ENCODE measurements around the gene ECSCR.

Gene ECSCR

DNA sequence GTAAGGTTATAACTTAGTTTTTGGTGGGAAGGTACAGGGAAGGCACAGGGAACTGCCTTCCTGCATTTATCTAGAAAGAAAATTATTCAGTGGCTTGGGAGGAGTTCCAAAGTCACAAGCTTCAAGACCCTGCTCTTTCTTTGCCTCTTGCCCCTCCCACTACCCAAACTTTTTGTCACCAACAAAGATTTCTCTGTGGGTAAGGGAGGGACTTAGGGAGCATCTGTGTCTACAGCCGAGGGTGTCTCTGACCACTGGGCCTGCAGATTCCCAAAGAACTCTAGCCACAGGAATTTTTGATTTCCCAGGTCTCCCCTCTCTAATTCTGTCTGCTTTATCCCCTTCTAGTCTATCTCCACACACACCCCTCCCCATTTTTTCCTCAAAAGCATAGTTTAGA, 2.1 kb downstream of the ECSCR start:
- Histone ChIP-seq H3K36me3 (ENCODE audit: insufficient read depth, low read length) (no peaks in the 10 kb centered on the region), H3K9ac (ENCODE audit: low read depth, low read length) (no peak overlapping the region), H3K9me3 (ENCODE audit: control insufficient read depth, insufficient read depth, low read length) (no peaks in the 10 kb centered on the region), H3K4me1 (ENCODE audit: insufficient read depth, low read length) (peaks cover 40% of the 10 kb centered on the region)

GRCh38 chr5:139459451-139459934, 3.0 kb downstream of the ECSCR start:
- Histone ChIP-seq H3K9me3 (ENCODE audit: control insufficient read depth, insufficient read depth, low read length) (no peaks in the 10 kb centered on the region), H3K4me1 (ENCODE audit: insufficient read depth, low read length) (peaks cover 40% of the 10 kb centered on the region), H3K36me3 (ENCODE audit: insufficient read depth, low read length) (no peaks in the 10 kb centered on the region), H3K9ac (ENCODE audit: low read depth, low read length) (no peak overlapping the region)

DNA sequence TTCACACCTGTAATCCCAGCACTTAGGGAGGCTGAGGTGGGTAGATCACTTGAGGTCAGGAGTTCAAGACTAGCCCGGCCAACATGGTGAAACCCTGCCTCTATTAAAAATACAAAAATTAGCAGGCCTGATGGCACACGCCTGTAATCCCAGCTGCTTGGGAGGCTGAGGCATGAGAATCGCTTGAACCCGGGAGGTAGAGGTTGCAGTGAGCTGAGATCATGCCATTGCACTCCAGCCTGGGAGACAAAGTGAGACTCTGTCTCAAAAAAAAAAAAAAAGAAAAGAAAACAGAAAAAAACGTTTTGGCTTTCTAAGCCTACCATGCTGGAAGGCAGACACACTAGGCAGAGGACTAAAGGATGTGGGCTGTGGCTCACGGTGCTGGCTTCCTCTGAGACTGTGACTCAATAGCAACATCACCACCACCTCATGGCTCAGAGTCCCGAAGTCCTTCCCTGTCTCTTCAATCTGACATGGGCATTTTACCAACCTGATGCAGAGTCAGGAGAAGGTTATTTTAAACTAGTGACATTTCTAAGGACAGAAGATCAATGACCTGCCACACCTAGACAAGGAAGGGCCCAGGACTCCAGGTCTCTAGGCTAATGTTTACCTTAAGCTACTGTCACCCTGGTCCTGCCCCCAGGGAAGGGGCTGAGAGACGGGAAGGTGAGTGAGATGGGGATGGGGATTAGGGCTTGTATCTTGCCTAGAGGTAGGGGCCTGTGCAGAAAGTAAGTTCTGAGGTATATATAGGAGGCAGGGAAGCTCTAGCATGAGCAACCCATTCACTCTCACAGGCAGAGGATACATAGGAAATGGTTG, 3.7 kb downstream of the ECSCR start:
- Histone ChIP-seq H3K4me1 (ENCODE audit: insufficient read depth, low read length) (peaks cover 40% of the 10 kb centered on the region), H3K9me3 (ENCODE audit: control insufficient read depth, insufficient read depth, low read length) (no peaks in the 10 kb centered on the region), H3K36me3 (ENCODE audit: insufficient read depth, low read length) (no peaks in the 10 kb centered on the region), H3K9ac (ENCODE audit: low read depth, low read length) (no peak overlapping the region)

DNA sequence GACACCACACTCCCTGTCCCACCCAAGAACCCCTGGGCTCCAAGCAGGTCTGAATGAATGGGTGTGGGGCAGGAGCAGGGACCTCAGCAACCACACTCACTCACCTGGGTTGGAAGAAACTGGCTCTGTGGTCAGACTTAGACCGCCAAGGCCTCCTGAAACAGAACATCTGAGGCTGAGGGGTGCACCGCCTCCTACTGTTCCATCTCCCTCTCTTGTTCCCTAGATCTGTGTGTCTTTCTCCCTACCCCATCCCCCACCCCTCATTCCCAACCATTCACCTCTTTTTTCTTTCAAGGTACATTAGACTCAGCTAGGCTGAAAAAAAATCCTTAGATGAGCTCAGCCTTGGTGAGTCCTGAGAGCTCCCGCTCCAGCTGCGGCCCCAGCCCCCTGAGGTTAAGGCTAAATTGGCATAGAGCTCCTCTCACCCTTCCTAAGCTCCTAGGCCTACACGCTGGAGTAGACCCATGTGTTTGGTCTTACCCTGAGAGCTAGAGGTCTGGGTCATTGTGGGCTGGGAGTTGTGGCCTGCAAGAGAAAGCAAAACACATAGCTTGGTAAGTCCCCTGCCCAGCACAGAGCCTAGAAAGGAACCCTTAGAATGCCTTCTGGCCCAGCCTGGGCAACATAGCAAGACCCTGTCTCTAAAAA, 4.8 kb downstream of the ECSCR start:
- Histone ChIP-seq H3K36me3 (ENCODE audit: insufficient read depth, low read length) (no peaks in the 10 kb centered on the region), H3K4me1 (ENCODE audit: insufficient read depth, low read length) (peaks cover 37% of the 10 kb centered on the region), H3K9ac (ENCODE audit: low read depth, low read length) (no peak overlapping the region), H3K9me3 (ENCODE audit: control insufficient read depth, insufficient read depth, low read length) (no peaks in the 10 kb centered on the region)

- Histone ChIP-seq H3K4me1 (ENCODE audit: insufficient read depth, low read length) (peaks cover 31% of the 10 kb centered on the region), H3K9ac (ENCODE audit: low read depth, low read length) (no peak overlapping the region), H3K36me3 (ENCODE audit: insufficient read depth, low read length) (no peaks in the 10 kb centered on the region), H3K9me3 (ENCODE audit: control insufficient read depth, insufficient read depth, low read length) (no peaks in the 10 kb centered on the region)
These were observed 5.3 kb downstream of the ECSCR start for GRCh38 chr5:139457241-139457640.

DNA sequence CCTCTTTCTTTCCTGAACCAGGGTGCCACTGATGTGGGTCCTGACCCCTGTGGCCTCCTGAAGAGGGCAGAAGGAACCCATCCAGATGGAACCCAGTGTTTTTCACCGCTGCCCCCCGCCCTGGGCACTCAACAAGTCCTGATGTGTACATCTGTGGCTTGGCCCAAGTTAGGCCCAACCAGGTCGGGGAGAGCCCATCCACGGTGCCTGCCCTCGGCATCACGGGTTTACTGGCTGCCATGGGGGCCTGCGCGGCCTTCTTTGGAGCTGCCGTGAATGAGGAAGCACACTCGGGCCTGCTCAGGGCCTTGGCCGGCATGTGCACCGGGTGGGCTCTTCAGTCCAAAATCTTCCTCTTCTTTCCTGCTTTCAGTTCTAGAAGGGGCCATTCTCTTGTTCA, 5.8 kb downstream of the ECSCR start:
- Histone ChIP-seq H3K4me1 (ENCODE audit: insufficient read depth, low read length) (peaks cover 27% of the 10 kb centered on the region), H3K9ac (ENCODE audit: low read depth, low read length) (no peak overlapping the region), H3K9me3 (ENCODE audit: control insufficient read depth, insufficient read depth, low read length) (no peaks in the 10 kb centered on the region)

DNA sequence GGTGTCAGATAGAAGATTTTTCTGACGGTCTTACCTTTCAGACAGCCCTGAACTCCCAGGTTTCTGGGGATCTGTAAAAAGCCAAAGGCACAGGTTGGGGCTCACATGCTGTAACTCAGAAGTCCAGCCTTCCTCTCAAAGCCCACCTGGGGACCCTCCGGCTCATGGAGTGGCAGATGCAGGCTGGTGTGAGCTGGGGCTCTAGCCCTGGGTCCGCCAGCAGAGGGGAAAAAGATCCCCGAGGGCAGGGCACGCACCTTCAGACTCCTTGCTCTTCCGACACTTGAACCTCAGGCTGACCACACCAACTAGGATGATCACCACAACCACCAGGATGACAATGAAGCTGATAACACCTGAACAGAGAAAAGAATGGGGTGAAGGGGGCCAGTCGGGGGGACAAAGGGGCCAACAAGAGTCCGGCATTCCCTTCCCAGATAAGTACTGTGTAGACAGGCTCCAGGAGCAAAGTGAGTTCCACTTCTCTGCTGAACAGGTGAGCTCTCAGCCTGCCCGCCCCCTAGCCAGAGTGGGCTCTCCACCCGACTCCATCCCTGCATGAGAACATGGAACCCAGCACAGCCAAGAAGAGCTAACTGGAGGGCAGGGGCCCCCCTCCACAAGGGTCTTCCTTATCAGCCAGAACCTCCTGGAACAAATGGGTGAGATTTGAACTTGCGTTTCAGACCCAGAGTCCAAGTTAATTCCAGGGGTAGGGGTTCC, 7.8 kb downstream of the ECSCR start:
- no peaks in the 10 kb centered on the region for H3K9me3 ChIP-seq (ENCODE audit: control insufficient read depth, insufficient read depth, low read length)
- H3K4me1 ChIP-seq (ENCODE audit: insufficient read depth, low read length) = peaks cover 9% of the 10 kb centered on the region
- H3K36me3 ChIP-seq (ENCODE audit: insufficient read depth, low read length) = no peaks in the 10 kb centered on the region
- no peak overlapping the region for H3K9ac ChIP-seq (ENCODE audit: low read depth, low read length)

More for the DNA sequence above, 5.8 kb downstream of the ECSCR start:
- H3K36me3 ChIP-seq (ENCODE audit: insufficient read depth, low read length) = no peaks in the 10 kb centered on the region

DNA sequence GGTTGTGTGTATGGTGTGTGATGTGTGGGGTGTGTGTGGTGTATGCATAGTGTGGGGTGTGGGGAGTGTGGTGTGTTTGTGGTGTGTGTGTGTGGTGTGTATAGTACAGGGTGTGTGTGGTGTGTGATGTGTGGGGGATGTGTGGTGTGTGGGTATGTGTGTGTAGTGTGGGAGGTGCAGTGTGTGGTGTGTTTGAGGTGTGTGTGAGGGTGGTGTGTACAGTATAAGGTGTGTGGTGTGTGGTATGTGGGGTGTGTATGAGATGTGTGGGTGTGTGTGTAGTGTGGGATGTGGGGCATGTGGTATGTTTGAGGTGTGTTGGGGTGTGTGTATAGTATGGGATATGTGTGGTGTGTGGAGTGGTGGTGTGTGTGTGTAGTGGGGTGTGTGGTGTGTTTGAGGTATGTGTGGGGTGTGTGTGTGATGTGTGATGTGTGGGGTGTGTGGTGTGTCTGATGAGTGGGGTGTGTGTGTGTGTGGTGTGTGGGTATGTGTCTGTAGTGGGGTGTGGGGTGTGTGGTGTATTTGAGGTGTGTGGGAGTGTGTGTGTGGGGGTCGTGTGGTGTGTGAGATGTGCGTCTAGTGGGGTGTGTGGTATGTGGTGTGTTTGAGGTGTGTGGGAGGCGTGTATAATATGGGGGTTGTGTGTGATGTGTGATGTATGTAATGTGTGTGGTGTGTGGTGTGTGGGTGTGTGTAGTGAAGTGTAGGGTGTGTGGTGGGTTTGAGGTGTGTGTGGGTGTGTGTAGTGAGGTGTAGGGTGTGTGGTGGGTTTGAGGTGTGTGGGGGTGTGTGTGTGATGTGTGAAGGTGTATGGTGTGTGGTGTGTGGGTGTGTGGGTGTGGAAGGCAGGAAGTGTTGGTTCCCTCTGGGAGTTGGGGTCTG, 8.6 kb downstream of the ECSCR start:
- Histone ChIP-seq H3K9me3 (ENCODE audit: control insufficient read depth, insufficient read depth, low read length) (no peaks in the 10 kb centered on the region), H3K4me1 (ENCODE audit: insufficient read depth, low read length) (peaks cover 1% of the 10 kb centered on the region; the same call in 1 of the 2 replicates), H3K9ac (ENCODE audit: low read depth, low read length) (no peak overlapping the region), H3K36me3 (ENCODE audit: insufficient read depth, low read length) (no peaks in the 10 kb centered on the region)

DNA sequence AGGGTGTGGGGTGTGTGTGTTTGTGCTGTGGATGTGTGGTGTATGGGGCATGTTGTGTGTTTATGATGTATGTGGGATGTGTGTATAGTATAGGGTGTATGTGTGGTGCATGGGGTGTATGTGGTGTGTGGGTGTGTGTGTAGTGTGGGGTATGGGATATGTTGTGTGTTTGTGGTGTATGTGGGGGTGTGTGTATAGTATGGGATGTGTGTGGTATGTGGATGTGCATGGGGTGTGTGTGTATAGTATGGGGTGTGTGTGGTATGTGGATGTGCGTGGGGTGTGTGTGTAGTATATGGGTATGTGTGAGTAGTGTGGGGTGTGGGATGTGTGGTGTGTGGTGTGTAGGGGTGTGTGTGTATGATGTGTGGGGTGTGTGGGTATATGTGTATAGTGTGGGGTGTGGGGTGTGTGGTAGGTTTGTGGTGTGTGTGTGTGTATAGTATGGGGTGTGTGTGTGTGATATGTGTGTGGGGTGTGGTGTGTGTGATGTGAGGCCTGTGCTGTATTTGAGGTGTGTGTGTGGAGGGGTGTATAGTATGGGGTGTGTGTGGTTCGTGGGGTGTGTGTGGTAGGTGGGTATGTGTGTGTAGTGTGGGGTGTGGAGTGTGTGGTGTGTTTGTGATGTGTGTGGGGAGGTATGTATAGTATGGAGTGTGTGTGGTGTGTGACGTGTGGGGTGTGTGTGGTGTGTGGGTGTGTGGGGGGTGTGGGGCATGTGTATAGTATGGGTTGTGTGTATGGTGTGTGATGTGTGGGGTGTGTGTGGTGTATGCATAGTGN, 10.5 kb downstream of the ECSCR start:
- H3K9me3 ChIP-seq (ENCODE audit: control insufficient read depth, insufficient read depth, low read length) = no peaks in the 10 kb centered on the region
- H3K36me3 ChIP-seq (ENCODE audit: insufficient read depth, low read length) = no peaks in the 10 kb centered on the region
- H3K9ac ChIP-seq (ENCODE audit: low read depth, low read length) = no peak overlapping the region
- H3K4me1 ChIP-seq (ENCODE audit: insufficient read depth, low read length) = no peaks in the 10 kb centered on the region

DNA sequence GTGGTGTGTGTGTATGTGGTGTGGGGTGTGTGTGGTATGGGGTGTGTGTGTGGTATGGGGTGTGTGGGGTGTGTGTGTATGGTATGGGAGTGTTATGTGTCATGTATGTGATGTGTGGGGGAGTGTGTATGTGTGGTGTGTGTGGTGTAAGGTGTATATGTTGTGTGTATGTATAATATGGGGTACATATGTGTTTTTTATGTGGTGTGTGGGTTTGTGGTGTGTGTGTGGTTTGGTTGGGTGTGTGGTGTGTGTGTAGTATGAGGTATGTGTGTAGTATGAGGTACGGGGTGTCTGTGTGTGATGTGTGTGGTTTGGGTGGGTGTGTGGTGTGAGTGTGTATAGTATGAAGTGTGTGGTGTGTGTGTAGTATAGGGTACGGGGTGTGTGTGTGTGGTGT, 11.4 kb downstream of the ECSCR start:
- H3K36me3 ChIP-seq (ENCODE audit: insufficient read depth, low read length) = no peaks in the 10 kb centered on the region
- H3K9me3 ChIP-seq (ENCODE audit: control insufficient read depth, insufficient read depth, low read length) = no peaks in the 10 kb centered on the region
- no peak overlapping the region for H3K9ac ChIP-seq (ENCODE audit: low read depth, low read length)
- H3K4me1 ChIP-seq (ENCODE audit: insufficient read depth, low read length) = no peaks in the 10 kb centered on the region

- no peak overlapping the region for H3K9ac ChIP-seq (ENCODE audit: low read depth, low read length)
These were observed 15.4 kb downstream of the ECSCR start for GRCh38 chr5:139446956-139447779.

DNA sequence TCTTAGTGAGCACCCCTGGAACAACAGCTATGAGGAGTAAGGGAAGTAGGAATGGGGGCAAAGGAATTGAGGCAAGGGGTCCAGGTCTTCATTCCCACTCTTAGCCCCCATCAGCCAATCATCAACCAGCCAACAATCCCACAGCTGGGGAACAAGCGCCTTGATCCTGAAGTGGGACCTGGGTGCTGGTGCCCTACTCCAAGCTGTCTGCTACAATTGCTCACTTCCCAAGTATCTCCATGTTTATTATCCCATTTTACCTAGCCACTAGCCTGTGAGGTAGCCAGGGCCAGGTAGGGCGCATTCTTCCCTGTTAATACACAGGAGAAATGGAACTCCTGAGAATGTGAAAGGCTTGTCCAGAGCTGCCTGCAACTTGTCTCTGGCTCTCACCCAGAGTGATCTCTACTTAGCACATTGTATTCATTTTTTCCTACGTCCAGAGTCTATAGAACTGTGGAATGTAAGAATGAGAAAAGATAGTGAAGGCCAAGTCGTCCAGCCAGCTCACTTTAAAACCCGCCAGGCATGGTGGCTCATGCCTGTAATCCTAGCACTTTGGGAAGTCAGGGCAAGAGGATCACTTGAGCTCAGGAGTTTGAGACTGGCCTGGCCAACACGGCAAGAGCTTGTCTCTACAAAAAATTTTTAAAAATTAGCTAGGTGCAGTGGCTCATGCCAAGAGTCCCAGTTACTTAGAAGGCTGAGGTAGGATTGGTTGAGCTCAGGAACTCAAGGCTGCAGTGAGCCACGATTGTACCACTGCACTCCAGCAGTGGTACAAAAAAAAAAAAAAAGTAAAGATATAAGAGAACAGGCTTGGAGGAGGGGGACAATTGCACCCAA, 17.0 kb downstream of the ECSCR start:
- Histone ChIP-seq H3K9ac (ENCODE audit: low read depth, low read length) (no peak overlapping the region), H3K36me3 (ENCODE audit: insufficient read depth, low read length) (no peaks in the 10 kb centered on the region), H3K9me3 (ENCODE audit: control insufficient read depth, insufficient read depth, low read length) (no peaks in the 10 kb centered on the region), H3K4me1 (ENCODE audit: insufficient read depth, low read length) (0 out of 2 replicates have a peak, but pooled peaks cover 5% of the 10 kb centered on the region)

More at GRCh38 chr5:139446956-139447779, 15.4 kb downstream of the ECSCR start:
- Histone ChIP-seq H3K36me3 (ENCODE audit: insufficient read depth, low read length) (no peaks in the 10 kb centered on the region), H3K4me1 (ENCODE audit: insufficient read depth, low read length) (0 out of 2 replicates have a peak, but pooled peaks cover 5% of the 10 kb centered on the region), H3K9me3 (ENCODE audit: control insufficient read depth, insufficient read depth, low read length) (no peaks in the 10 kb centered on the region)
